LNCAP (cell line): Measurements from ENCODE around the gene KLHL15.

ENCODE experiments used
- TF ChIP-seq, protein P1 (sequence below): fragments of 450-650 bp; IDR thresholded peaks from 2 replicates; pipeline ENCODE4 v1.5.1; 2017; ENCODE audit warnings: mild to moderate bottlenecking

Gene KLHL15

DNA sequence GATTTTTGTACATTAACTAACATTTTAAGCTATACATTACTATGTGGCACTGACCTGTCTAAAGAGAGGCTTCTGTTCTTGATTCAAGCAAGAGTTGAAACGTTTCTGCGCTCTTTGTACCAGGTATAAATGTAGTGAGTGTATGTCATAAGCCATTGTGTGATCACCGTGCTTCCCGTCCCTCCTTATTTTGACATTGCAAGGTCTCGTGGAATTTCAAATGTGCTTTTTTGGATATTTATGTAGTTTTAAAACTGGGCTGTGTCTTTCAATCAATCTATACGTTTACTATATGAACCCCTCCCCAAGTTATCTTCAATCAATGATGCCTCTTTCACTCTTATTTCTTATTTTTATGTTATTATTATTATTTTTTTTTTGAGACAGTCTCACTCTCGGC, at the start of gene KLHL15:
Gene KLHL15 (minus strand): TSS at position 101 of the 400 bp plus-strand sequence. CDS start 20,493 bp downstream, outside the sequence.
- TF ChIP-seq, protein P1, sequence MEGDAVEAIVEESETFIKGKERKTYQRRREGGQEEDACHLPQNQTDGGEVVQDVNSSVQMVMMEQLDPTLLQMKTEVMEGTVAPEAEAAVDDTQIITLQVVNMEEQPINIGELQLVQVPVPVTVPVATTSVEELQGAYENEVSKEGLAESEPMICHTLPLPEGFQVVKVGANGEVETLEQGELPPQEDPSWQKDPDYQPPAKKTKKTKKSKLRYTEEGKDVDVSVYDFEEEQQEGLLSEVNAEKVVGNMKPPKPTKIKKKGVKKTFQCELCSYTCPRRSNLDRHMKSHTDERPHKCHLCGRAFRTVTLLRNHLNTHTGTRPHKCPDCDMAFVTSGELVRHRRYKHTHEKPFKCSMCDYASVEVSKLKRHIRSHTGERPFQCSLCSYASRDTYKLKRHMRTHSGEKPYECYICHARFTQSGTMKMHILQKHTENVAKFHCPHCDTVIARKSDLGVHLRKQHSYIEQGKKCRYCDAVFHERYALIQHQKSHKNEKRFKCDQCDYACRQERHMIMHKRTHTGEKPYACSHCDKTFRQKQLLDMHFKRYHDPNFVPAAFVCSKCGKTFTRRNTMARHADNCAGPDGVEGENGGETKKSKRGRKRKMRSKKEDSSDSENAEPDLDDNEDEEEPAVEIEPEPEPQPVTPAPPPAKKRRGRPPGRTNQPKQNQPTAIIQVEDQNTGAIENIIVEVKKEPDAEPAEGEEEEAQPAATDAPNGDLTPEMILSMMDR = no peak

GRCh38 chrX:24069877-24070276, 42.9 kb upstream of the KLHL15 start:
- TF ChIP-seq, protein P1 = no peak

GRCh38 chrX:24063488-24063887, 36.5 kb upstream of the KLHL15 start:
- TF ChIP-seq, protein P1 = no peak

DNA sequence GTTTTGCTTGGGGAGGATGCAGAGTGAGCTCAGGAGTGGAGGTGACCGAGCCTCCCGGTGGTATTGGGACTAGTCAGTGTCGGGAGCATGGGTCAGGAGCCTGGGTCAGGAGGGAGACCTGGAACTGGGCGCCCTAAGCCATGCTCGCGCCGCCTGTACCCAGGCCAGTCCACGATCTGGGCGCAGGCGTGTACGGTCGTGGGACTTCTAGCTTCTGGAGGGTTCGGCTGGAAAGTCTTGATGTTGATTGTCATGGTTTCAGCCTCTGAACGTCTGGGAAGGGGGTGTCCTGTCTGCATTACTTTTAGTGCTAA, 28.0 kb upstream of the KLHL15 start:
- TF ChIP-seq, protein P1 = no peak

GRCh38 chrX:24054182-24055042, 27.4 kb upstream of the KLHL15 start, which contains the start of gene EIF2S3:
Gene EIF2S3, plus strand, starts transcription at chrX:24054956. Its CDS starts 13 bp downstream, at chrX:24054969.
- TF ChIP-seq, protein P1 = peak; percentile 63

DNA sequence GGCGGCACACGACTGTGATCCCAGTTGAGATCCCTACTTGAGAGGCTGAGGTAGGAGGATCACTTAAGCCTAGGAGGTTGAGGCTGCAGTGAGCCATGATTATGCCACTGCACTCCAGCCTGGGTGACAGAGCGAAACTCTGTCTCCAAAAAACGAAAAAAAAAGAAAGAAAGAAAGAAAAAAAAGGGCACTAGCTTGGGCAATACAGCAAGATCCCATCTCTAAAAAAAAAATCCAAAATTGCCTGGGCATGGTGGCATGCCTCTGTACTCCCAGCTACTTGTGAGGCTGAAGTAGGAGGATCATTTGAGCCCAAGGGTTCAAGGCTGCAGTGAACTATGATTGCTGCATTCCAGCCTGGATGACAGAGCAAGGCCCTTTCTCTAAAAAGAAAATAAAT, 10.7 kb upstream of the KLHL15 start:
- TF ChIP-seq, protein P1 = no peak

DNA sequence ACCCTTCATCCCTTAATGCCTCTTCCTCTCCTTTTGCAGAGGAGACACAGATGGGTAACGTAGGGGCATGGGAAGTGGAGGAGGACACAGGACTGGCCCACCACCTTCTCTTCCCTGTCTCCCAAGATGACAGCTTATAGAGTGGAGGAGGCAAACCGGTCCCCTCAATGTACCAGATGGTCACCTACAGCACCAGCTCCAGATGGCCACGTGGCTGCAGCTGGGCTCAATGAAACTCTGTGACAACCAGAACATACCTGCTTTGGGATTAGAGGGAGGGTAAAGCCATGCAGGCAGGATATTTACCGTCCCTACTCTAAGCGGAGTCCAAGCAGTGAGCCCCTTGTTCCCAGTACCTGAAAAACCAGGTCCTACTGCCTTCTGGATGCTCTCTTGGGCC, 7.5 kb upstream of the KLHL15 start:
- TF ChIP-seq, protein P1 = no peak
